Ascending aorta (tissue), 2 donors: Measurements from ENCODE around the gene GSG1L2. TPM values are rescaled to one million over a fixed set of nuclear protein-coding genes. Genes with fewer than 3 reads are reported as not detected.

Experiments used
- DNase-seq, 2 donors: peaks; one replicate each; pipeline ENCODE4 v3.0.0-alpha.2; 2019; ENCODE audit warnings: low spot score in 2 of 2
- H3K27ac ChIP-seq, 2 donors: fragments of 200-600 bp; sonication (generic); one replicate each; pipeline ENCODE4 v1.5.1; 2016 to 2017; ENCODE audit warnings: mild to moderate bottlenecking in 1 of 2
- H3K27me3 ChIP-seq: fragments of 200-600 bp; sonication (generic); one replicate; pipeline ENCODE4 v1.5.1; 2017
- H3K36me3 ChIP-seq, 2 donors: fragments of 200-600 bp; sonication (generic); one replicate each; pipeline ENCODE4 v1.5.1; 2016
- H3K4me1 ChIP-seq, 2 donors: fragments of 200-600 bp; sonication (generic); one replicate each; pipeline ENCODE4 v1.5.1; 2016 to 2017; ENCODE audit warnings: mild to moderate bottlenecking in 1 of 2
- H3K4me3 ChIP-seq, 2 donors: fragments of 200-600 bp; sonication (generic); one replicate each; pipeline ENCODE4 v1.5.1; 2016 to 2017; ENCODE audit warnings: mild to moderate bottlenecking in 1 of 2
- H3K9me3 ChIP-seq, 2 donors: fragments of 200-600 bp; sonication (generic); one replicate each; pipeline ENCODE4 v1.5.1; 2016
- CTCF ChIP-seq, 3 experiments: fragments of 200-600 bp in 2 of 3; fragments of 450-650 bp in 1 of 3; sonication (generic) in 2 of 3; IDR thresholded peaks; one replicate each; pipeline ENCODE4 v1.5.1; 2016 to 2019; ENCODE audit warnings: antibody characterized with exemption in 3 of 3, mild to moderate bottlenecking in 1 of 3, moderate library complexity in 1 of 3
- intact Hi-C: fragments of 100-400 bp; cut with DNase I; formaldehyde crosslinking; loops from one replicate; pipeline ENCODE4 v1.15.1; 2023
- total RNA-seq: library from RNA; depleted of rRNA; stranded (reverse); fragments of >200 nt; gene quantifications from one replicate; pipeline ENCODE4 v1.1.0, GENCODE V29; 2016

Gene GSG1L2
- total RNA-seq, 1 donor from 2014 or later = not detected

- H3K36me3 ChIP-seq = no peaks in the 10 kb centered on the region
- no peaks in the 10 kb centered on the region for H3K4me1 ChIP-seq
- no peak overlapping the region for H3K27ac ChIP-seq
- no peak for TF ChIP-seq CTCF (IDR thresholded peaks at IDR 0.05)
- intact Hi-C loops = no loop called here
- no peak for DNase-seq
- no peaks in the 10 kb centered on the region for H3K27me3 ChIP-seq
- H3K4me3 ChIP-seq = no peak overlapping the region
- no peaks in the 10 kb centered on the region for H3K9me3 ChIP-seq
Measured at GRCh38 chr17:9765322-9765721, 56.6 kb downstream of the GSG1L2 start.

DNA sequence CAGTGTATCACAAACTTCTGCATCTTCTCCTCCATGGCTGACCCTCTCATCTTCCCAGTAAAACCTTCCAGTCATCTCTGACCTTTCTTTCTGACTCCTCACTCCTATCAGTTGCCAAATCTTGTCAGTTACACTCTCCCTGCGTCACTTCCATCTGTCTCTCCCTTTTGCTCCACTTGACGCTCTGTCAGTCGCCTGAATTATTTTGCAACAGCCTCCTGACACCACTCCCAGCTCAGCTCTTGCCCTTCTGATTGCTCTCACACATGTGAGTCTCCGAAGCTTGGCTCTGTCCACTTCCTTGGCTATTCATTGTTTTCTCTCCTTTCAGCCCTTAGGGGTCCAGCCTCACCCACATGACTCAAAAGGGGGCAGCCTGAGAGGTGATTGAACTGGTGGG, 58.2 kb downstream of the GSG1L2 start:
- DNase-seq = no peak
- TF ChIP-seq CTCF (IDR thresholded peaks at IDR 0.05) = no peak
- no peak overlapping the region for H3K4me3 ChIP-seq
- H3K27ac ChIP-seq = no peak overlapping the region
- H3K4me1 ChIP-seq = no peaks in the 10 kb centered on the region
- no peaks in the 10 kb centered on the region for H3K9me3 ChIP-seq
- H3K36me3 ChIP-seq = no peaks in the 10 kb centered on the region
- no peaks in the 10 kb centered on the region for H3K27me3 ChIP-seq
- intact Hi-C loops = no loop called here

DNA sequence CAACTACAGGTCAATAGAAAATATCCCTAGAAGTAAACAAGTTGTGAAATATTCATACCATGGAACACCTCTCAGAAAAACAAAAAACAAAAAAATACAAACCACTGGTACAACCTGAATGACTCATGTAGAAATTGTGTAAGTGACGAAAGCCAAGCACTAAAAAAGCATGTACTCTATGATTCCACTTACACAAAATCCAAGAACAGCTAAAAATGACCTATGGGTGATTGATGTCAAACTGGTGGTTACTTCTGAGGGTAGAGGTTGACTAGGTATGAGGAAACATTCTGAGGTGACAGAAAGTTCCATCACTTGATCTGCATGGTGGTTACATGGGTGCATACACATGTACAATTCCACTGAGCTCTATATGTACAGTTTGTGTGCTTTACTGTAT, 61.6 kb downstream of the GSG1L2 start:
- Histone ChIP-seq H3K4me3 (no peak overlapping the region), H3K27ac (no peak overlapping the region), H3K36me3 (no peaks in the 10 kb centered on the region), H3K27me3 (no peaks in the 10 kb centered on the region), H3K4me1 (no peaks in the 10 kb centered on the region), H3K9me3 (no peaks in the 10 kb centered on the region)
- intact Hi-C loops = no loop called here
- DNase-seq = no peak
- no peak for TF ChIP-seq CTCF (IDR thresholded peaks at IDR 0.05)

GRCh38 chr17:9755083-9755482, 66.8 kb downstream of the GSG1L2 start:
- Histone ChIP-seq H3K27me3 (no peaks in the 10 kb centered on the region), H3K27ac (no peak overlapping the region), H3K9me3 (no peaks in the 10 kb centered on the region), H3K36me3 (no peaks in the 10 kb centered on the region), H3K4me1 (no peaks in the 10 kb centered on the region), H3K4me3 (no peak overlapping the region)
- no peak for TF ChIP-seq CTCF (IDR thresholded peaks at IDR 0.05)
- intact Hi-C loops = no loop called here
- DNase-seq = no peak

Other genes with a start within 250 kb of the GSG1L2 start
- 7.6 TPM for gene STX8, start 246.3 kb downstream of the GSG1L2 start, total RNA-seq
- gene CFAP52, start 245.4 kb downstream of the GSG1L2 start, total RNA-seq = not detected
- gene USP43, start 176.6 kb downstream of the GSG1L2 start, total RNA-seq = not detected
- not detected for gene DHRS7C, start 30.5 kb downstream of the GSG1L2 start, total RNA-seq
- not detected for gene GLP2R, start 3.8 kb upstream of the GSG1L2 start, total RNA-seq
- gene RCVRN, start 83.2 kb upstream of the GSG1L2 start, total RNA-seq = not detected